Measurements from ENCODE around the gene DAB1.

- TF ChIP-seq POLR2A (IDR thresholded peaks at IDR 0.05; ENCODE audit: low read depth, low read length) (no peak), EED (IDR thresholded peaks at IDR 0.05; ENCODE audit: low read depth) (no peak), EZH2 (IDR thresholded peaks at IDR 0.05; ENCODE audit: borderline replicate concordance, control insufficient read depth, low read depth, low read length) (no peak), RAD21 (IDR thresholded peaks at IDR 0.05; ENCODE audit: insufficient read depth, low read depth, low read length) (no peak), KDM1A (IDR thresholded peaks at IDR 0.05; ENCODE audit: borderline replicate concordance) (no peak), CTCF (IDR thresholded peaks at IDR 0.05 in 2 of 3, conservative IDR thresholded peaks at IDR 0.05 in 1 of 3; ENCODE audit: control insufficient read depth in 2 of 3, extremely low read depth in 1 of 3, insufficient read depth in 1 of 3, low read depth in 3 of 3, low read length in 3 of 3) (no peak), SMAD1 (IDR thresholded peaks at IDR 0.05; ENCODE audit: low read depth, partially characterized antibody) (no peak), ZNF274 (IDR thresholded peaks at IDR 0.05; ENCODE audit: insufficient read depth, insufficient read length) (no peak), NR2F1 (conservative IDR thresholded peaks at IDR 0.05) (no peak), RAD51 (IDR thresholded peaks at IDR 0.05) (no peak), IRF3 (IDR thresholded peaks at IDR 0.05) (no peak), ATF2 (IDR thresholded peaks at IDR 0.05; ENCODE audit: low read length) (no peak)
Measured at GRCh38 chr1:56952501-56952900, 471.4 kb downstream of the DAB1 start.
